Psoas muscle (tissue), 8 donors: ENCODE data around the gene TBC1D30. TPM values are rescaled to one million over a fixed set of nuclear protein-coding genes. Genes with fewer than 3 reads are reported as not detected.

Experiments
- ATAC-seq, 4 donors: fragments of 200-7000 bp; cut with Tn5 transposase; one replicate each; pipeline ENCODE4 v1.9.1; 2020; ENCODE audit warnings: moderate library complexity in 3 of 4, mild to moderate bottlenecking in 2 of 4
- DNase-seq, 2 donors: peaks; one replicate each; pipeline ENCODE4 v3.0.0-alpha.2; 2020
- H3K27ac ChIP-seq: fragments of 200-600 bp; one replicate; pipeline ENCODE4 v1.8.0; 2022
- H3K27me3 ChIP-seq, 3 donors: fragments of 200-600 bp in 1 of 3; one replicate each; pipeline versions ENCODE4 v1.6.1 to v1.8.0; 2013 to 2022; ENCODE audit warnings: low read length in 2 of 3, mild to moderate bottlenecking in 2 of 3, moderate library complexity in 1 of 3; ENCODE audit not compliant: insufficient read depth in 3 of 3
- H3K36me3 ChIP-seq, 2 donors: fragments of 200-600 bp in 1 of 2; one replicate each; pipeline versions ENCODE4 v1.6.1 to v1.8.0; 2013 to 2022; ENCODE audit warnings: low read depth in 1 of 2, mild to moderate bottlenecking in 1 of 2, moderate library complexity in 1 of 2; ENCODE audit not compliant: insufficient read depth in 1 of 2
- H3K4me1 ChIP-seq: fragments of 200-600 bp; one replicate; pipeline ENCODE4 v1.8.0; 2022
- H3K4me3 ChIP-seq: fragments of 200-600 bp; one replicate; pipeline ENCODE4 v1.8.0; 2022; ENCODE audit warnings: mild to moderate bottlenecking
- H3K9me3 ChIP-seq: fragments of 200-600 bp; one replicate; pipeline ENCODE4 v1.8.0; 2022
- CTCF ChIP-seq: fragments of 200-600 bp; IDR thresholded peaks from one replicate; pipeline ENCODE4 v1.8.0; 2022; ENCODE audit warnings: antibody characterized with exemption
- WGBS, 3 donors: extraction: QIAGEN DNeasy Blood & Tissue Kit; methylation state at CpG; one replicate each; pipeline versions ENCODE4 v1.1.6 to v1.1.7; 2013; 5-methylcytosine and 5-hydroxymethylcytosine counted together
- intact Hi-C, 2 donors: fragments of 100-400 bp; cut with DNase I; formaldehyde crosslinking; loops; one replicate each; pipeline versions ENCODE4 v1.11.0 to v1.14.2; 2022
- polyA plus RNA-seq, 3 donors: library from polyadenylated mRNA; stranded (reverse); fragments of 200-250 nt; gene quantifications; one replicate each; pipeline ENCODE4 v1.2.3, GENCODE V29; 2013
- total RNA-seq, 4 donors: library from RNA; stranded (reverse); fragmentation: NEBNext Ultra II Directional in 2 of 4; extraction: Animal tissue kit (Norgen Biotek cat#: 25700) in 2 of 4; gene quantifications; one replicate each; pipeline versions ENCODE4 v1.2.1 to v1.2.4, GENCODE V29; 2021 to 2023
- donor health status: healthy with polysubstance abuse.
- donor health status: DM: no; HTN: no; CAD: no; lungs with moderate emphysema.
- donor health status: Bipolar disorder and iron deficiency.
- donor health status: healthy.
- donor health status: DM: yes; HTN: yes; CAD: no.
- donor health status: DM: no; HTN: no; CAD: no.
- donor health status: DM: no; HTN: no; CAD: no.
- donor health status: DM: yes; HTN: yes; CAD: no.

TBC1D30 gene
- total and polyA plus RNA-seq, 7 donors, result 0.09 to 1.0 (median 0.49) TPM

DNA sequence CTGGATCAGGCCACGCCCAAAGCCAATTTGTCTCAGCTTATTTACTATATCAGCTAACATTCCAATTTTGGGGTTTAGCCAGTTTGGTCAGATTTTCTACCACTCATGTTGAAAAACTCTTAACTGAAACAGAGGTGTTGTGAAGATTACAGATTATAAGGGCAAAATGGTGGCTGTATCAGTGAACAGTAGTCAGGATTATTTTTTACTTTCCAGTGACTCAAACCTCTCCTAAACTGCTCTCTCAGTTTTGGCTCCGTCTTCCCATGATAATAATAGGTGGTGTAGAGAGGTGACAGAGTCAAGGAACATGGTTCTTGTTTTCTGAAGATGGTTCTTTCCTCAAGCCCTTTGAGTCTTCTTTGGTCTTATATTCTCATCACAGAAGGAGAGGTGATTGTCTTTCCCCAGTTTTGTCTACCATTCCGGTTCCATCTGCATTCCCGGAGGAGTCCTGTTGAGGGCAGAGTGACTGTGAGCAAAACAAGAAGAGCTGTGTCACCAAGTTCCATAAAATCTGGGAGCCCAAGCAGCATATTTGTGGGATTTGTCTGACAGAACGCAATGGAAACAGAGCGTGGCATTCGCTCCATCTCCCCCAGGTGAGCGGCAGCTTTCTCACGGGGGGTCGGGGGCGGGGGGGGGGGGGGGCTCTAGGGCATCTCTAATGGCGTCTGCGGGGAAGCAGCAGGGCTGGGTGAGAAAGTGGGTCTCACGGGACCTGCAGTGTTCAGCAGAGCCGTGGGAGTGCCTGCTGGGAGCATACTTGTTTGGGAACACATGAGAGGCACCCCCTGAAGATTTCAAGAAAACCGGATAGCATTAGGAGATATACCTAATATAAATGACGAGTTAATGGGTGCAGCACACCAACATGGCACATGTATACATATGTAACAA, 59.1 kb downstream of the TBC1D30 start:
- Histone ChIP-seq H3K27me3 (no peaks in the 10 kb centered on the region), H3K36me3 (no peaks in the 10 kb centered on the region), H3K4me1 (no peaks in the 10 kb centered on the region), H3K27ac (no peak overlapping the region), H3K4me3 (no peak overlapping the region), H3K9me3 (no peaks in the 10 kb centered on the region)
- DNase-seq, result no peak
- no peak for TF ChIP-seq CTCF
- ATAC-seq, result no peak
- 68 to 74% (median 74%) methylated on average over 17 of the region's 17 CpGs for WGBS, 3 donors
- intact Hi-C loops, result no loop called here

DNA sequence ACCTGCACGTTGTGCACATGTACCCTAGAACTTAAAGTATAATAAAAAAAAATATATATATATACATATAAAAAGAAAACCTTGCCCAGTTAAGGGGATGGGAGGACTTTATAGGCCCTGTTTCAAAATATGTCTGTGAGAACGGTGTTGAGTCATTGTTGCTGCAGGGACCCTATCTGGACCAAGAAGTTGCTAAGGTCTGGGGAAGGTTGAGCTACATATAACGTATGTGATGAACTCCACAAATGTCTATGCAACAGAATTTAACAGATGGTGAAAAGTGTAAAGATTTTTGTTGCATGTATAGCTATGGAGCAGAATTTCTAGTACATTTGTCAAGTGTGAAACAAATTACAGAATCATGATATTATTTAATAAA, 59.7 kb downstream of the TBC1D30 start:
- Histone ChIP-seq H3K4me3 (no peak overlapping the region), H3K4me1 (no peaks in the 10 kb centered on the region), H3K9me3 (no peaks in the 10 kb centered on the region), H3K27ac (no peak overlapping the region), H3K36me3 (no peaks in the 10 kb centered on the region), H3K27me3 (no peaks in the 10 kb centered on the region)
- 73 to 81% (median 79%) methylated on average over 2 to 3 of the region's 3 CpGs for WGBS, 3 donors
- ATAC-seq, result no peak
- DNase-seq, result no peak
- TF ChIP-seq CTCF, result no peak
- intact Hi-C loops, result no loop called here

DNA sequence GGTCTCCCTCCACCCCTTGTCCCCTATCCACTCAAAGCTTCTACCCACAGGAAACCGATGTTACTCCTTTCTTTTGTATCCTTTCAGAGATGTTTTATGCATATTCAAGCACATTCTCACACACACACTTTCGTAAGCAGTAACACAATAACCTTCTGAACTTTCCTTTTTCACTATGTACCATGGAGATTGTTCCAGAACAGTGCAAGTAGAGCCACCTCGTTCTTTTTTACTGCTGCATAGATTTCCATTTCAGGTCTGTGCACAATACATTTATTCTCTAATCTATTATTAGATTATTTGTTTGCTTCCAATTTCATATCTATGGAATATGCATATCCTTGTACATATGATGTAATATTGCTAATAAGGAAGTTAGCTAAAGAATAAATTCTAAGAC, 60.3 kb downstream of the TBC1D30 start:
- WGBS, 3 donors, result 87 to 92% (median 90%) methylated on average over 3 of the region's 3 CpGs
- H3K27me3 ChIP-seq, result no peaks in the 10 kb centered on the region
- H3K27ac ChIP-seq, result no peak overlapping the region
- no peaks in the 10 kb centered on the region for H3K4me1 ChIP-seq
- no peak for ATAC-seq
- intact Hi-C loops, result no loop called here
- no peak for DNase-seq
- TF ChIP-seq CTCF, result no peak
- H3K9me3 ChIP-seq, result no peaks in the 10 kb centered on the region
- no peaks in the 10 kb centered on the region for H3K36me3 ChIP-seq
- H3K4me3 ChIP-seq, result no peak overlapping the region

DNA sequence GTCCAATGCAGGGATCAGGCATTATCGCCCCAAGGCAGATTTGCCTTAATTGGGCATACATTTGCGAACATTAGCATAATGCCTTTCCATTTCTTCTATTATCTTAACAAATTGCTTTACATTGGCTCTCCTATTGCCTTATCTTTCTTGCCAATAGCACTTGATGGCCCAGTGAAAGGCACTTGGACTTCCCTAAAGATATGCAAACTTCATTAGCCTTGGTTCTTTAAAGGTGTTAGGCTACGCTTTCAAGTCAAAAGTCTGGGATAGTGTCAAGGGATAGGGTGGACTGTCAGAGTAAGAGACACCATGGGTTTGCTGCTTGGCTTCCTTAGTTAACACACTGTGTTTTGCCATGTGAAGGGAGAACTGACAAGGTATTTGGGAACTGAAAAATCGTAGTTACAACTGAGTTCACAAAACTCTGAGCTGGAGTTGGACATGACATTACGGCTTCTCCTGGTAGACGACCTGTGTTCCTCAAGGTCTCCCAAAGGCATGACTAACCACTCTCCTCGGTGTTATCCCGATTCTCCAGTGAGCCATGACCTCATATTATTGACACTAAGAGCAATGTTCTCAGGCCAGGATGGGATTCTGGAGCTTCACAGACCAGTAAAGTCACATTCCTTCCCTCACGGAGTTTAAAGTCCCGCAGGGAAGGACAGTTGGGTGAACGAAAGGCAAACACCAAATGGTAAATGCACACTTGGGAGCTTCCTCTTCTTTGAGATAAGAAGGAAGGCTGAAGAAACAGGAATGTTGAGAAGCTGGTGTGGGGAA, 65.2 kb downstream of the TBC1D30 start:
- WGBS, 3 donors, result 51 to 56% (median 55%) methylated on average over 11 of the region's 11 CpGs
- ATAC-seq (no peak), DNase-seq (no peak)
- Histone ChIP-seq H3K4me3 (no peak overlapping the region), H3K4me1 (no peaks in the 10 kb centered on the region), H3K36me3 (no peaks in the 10 kb centered on the region), H3K27ac (no peak overlapping the region), H3K27me3 (peaks cover 0 to 3% (median 0%) of the 10 kb centered on the region in 3 donors), H3K9me3 (no peaks in the 10 kb centered on the region)
- intact Hi-C loops, result loop anchor here (2.0 to 10.0 kb wide), 6 partner anchors 218 to 1975 kb away; no protein-coding TSS in a partner anchor
- no peak for TF ChIP-seq CTCF
